Loucy (cell line): Measurements from ENCODE around the gene GLIPR1.

Experiments used
- H2AFZ ChIP-seq: fragments of 200-600 bp; sonication (generic); 2 replicates; pipeline ENCODE4 v1.6.0; 2016; ENCODE audit warnings: antibody characterized with exemption, mild to moderate bottlenecking, low read length, moderate library complexity
- H3F3A ChIP-seq: fragments of 200-600 bp; 2 replicates; pipeline ENCODE4 v1.6.0; 2016; ENCODE audit warnings: antibody characterized with exemption, low read depth, mild to moderate bottlenecking
- H3K27me3 ChIP-seq: fragments of 200-600 bp; sonication (generic); 2 replicates; pipeline ENCODE4 v1.6.1; 2014; ENCODE audit warnings: low read length, mild to moderate bottlenecking; ENCODE audit not compliant: insufficient read depth, poor library complexity, severe bottlenecking
- H3K36me3 ChIP-seq: fragments of 200-600 bp; sonication (generic); 2 replicates; pipeline ENCODE4 v1.6.1; 2016; ENCODE audit warnings: low read length; ENCODE audit not compliant: insufficient read depth
- H3K4me1 ChIP-seq: fragments of 200-600 bp; sonication (generic); 2 replicates; pipeline ENCODE4 v1.5.1; 2014; ENCODE audit warnings: low read length, mild to moderate bottlenecking; ENCODE audit not compliant: insufficient read depth, poor library complexity, severe bottlenecking
- H3K4me2 ChIP-seq: fragments of 200-600 bp; sonication (generic); 2 replicates; pipeline ENCODE4 v1.6.0; 2014; ENCODE audit warnings: antibody characterized with exemption, low read length, low read depth, mild to moderate bottlenecking; ENCODE audit not compliant: poor library complexity, severe bottlenecking
- H3K4me3 ChIP-seq: fragments of 200-600 bp; sonication (generic); 2 replicates; pipeline ENCODE4 v1.5.1; 2014; ENCODE audit warnings: low read length, mild to moderate bottlenecking, mixed read lengths; ENCODE audit not compliant: poor library complexity, severe bottlenecking
- H3K79me2 ChIP-seq: fragments of 200-600 bp; sonication (generic); 2 replicates; pipeline ENCODE4 v1.6.1; 2014; ENCODE audit warnings: low read length; ENCODE audit not compliant: insufficient read depth
- H3K9ac ChIP-seq: fragments of 200-600 bp; sonication (generic); 2 replicates; pipeline ENCODE4 v1.6.0; 2014; ENCODE audit warnings: mild to moderate bottlenecking, low read depth, low read length, moderate library complexity; ENCODE audit not compliant: poor library complexity, severe bottlenecking
- H3K9me2 ChIP-seq: fragments of 200-600 bp; sonication (generic); replicated peaks from 2 replicates; pipeline ENCODE4 v1.6.1; 2016; ENCODE audit warnings: low read depth, low read length, mixed read lengths
- H3K9me3 ChIP-seq: fragments of 200-600 bp; sonication (generic); 2 replicates; pipeline ENCODE4 v1.6.1; 2014; ENCODE audit warnings: mild to moderate bottlenecking, antibody characterized with exemption, low read length, low read depth; ENCODE audit not compliant: insufficient read depth
- H4K20me1 ChIP-seq: fragments of 200-600 bp; sonication (generic); 2 replicates; pipeline ENCODE4 v1.6.0; 2014; ENCODE audit warnings: antibody characterized with exemption, low read length, mild to moderate bottlenecking; ENCODE audit not compliant: insufficient read depth, poor library complexity, severe bottlenecking
- EZH2phosphoT487 ChIP-seq: fragments of 200-600 bp; IDR thresholded peaks from 2 replicates; pipeline ENCODE4 v1.6.1; 2018; ENCODE audit warnings: antibody characterized with exemption, mild to moderate bottlenecking, moderate library complexity, borderline replicate concordance
- TF ChIP-seq, protein P1 (sequence below): fragments of 200-600 bp; sonication (generic); conservative IDR thresholded peaks from 2 replicates; pipeline ENCODE4 v1.5.1; 2014; ENCODE audit warnings: mild to moderate bottlenecking, antibody characterized with exemption, low read length

The GLIPR1 gene

DNA sequence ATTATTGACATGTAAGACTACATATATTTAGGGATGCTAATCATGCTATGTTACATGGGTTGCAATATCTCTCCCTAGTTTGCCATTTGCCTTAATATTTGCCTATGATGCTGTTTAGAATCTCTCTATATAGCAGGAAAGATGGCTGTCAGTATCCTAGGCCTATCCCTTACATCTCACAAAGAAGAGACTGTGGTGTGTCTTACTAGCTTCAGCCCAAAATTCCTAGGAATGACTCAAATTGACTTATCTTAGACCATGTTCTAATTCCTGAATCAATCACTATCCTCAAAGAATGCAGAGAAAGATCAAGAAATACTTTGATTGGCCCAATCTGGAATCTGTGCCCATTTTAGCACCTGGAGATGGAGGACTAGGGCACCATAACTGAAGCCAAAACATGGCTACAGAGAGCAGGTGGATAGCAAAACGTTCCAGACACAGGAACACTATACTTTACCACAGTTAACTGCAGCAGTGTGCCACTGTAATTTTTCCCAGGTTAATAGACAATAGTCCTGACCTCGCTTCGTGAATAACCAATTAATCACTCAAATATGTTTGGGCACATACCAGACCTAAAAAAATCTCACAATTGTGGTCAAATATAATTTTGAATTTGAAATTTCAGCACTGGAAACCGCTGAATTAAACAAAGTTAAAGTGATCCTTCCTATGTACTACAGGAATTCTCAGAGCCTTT lies 32.7 kb upstream of the GLIPR1 start:
- no peak overlapping the region for H3K9ac ChIP-seq
- H3K9me3 ChIP-seq: no peaks in the 10 kb centered on the region
- TF ChIP-seq EZH2phosphoT487: no peak
- TF ChIP-seq, protein P1, sequence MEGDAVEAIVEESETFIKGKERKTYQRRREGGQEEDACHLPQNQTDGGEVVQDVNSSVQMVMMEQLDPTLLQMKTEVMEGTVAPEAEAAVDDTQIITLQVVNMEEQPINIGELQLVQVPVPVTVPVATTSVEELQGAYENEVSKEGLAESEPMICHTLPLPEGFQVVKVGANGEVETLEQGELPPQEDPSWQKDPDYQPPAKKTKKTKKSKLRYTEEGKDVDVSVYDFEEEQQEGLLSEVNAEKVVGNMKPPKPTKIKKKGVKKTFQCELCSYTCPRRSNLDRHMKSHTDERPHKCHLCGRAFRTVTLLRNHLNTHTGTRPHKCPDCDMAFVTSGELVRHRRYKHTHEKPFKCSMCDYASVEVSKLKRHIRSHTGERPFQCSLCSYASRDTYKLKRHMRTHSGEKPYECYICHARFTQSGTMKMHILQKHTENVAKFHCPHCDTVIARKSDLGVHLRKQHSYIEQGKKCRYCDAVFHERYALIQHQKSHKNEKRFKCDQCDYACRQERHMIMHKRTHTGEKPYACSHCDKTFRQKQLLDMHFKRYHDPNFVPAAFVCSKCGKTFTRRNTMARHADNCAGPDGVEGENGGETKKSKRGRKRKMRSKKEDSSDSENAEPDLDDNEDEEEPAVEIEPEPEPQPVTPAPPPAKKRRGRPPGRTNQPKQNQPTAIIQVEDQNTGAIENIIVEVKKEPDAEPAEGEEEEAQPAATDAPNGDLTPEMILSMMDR: no peak
- peaks cover 13% of the 10 kb centered on the region for H3K4me1 ChIP-seq
- H3K36me3 ChIP-seq: no peaks in the 10 kb centered on the region
- H3K27me3 ChIP-seq: no peaks in the 10 kb centered on the region
- H3F3A ChIP-seq: no peaks in the 10 kb centered on the region
- H2AFZ ChIP-seq: no peak overlapping the region
- no peaks in the 10 kb centered on the region for H3K9me2 ChIP-seq
- H3K79me2 ChIP-seq: no peaks in the 10 kb centered on the region
- H3K4me2 ChIP-seq: no peak overlapping the region
- H4K20me1 ChIP-seq: no peaks in the 10 kb centered on the region
- H3K4me3 ChIP-seq: no peak overlapping the region

DNA sequence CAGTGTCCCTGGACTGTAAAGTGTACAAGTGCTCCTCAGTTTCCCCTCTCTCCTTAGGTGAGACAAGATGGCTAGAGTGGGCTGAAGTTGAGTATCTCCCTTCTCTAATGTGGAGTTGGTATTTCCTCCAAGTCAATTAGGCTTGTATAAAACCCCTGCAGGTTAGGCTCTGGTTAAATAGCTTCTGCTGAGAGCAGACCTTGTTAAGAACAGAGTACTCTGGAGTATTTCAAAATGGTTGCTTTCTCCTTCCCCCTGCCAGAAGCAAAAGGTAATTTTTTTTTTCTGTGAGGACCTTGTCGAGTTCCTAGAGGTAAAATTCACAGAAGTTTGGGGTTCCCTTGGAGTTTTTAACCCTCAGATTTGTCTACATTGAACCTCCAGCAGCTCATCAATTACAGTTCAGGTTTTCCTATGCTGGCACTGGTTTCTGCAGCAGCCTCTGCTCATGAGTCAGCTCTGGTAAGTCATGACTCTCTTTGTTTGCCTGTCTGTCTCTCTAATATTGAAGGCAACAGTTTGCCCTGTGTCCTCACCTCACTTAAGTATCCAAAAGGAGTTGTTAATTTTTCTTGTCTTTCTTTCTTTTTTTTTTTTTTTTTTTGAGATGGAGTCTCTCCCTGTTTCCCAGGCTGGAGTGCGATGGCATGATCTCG lies 27.8 kb upstream of the GLIPR1 start:
- Histone ChIP-seq H3K9me2 (no peaks in the 10 kb centered on the region), H2AFZ (peak overlapping the region; percentile 72; the same call in 1 of the 2 replicates), H3K4me3 (no peak overlapping the region), H3F3A (peaks cover 5% of the 10 kb centered on the region; the same call in 1 of the 2 replicates), H3K4me2 (no peak overlapping the region), H3K79me2 (no peaks in the 10 kb centered on the region), H3K36me3 (no peaks in the 10 kb centered on the region), H3K4me1 (peaks cover 22% of the 10 kb centered on the region), H3K9me3 (no peaks in the 10 kb centered on the region), H4K20me1 (no peaks in the 10 kb centered on the region), H3K9ac (no peak overlapping the region), H3K27me3 (no peaks in the 10 kb centered on the region)
- TF ChIP-seq, protein P1: no peak
- TF ChIP-seq EZH2phosphoT487: no peak

GRCh38 chr12:75455839-75456238 lies 24.7 kb upstream of the GLIPR1 start:
- Histone ChIP-seq H4K20me1 (no peaks in the 10 kb centered on the region), H2AFZ (peak overlapping the region; percentile 16), H3K36me3 (no peaks in the 10 kb centered on the region), H3K4me1 (peaks cover 36% of the 10 kb centered on the region), H3F3A (peaks cover 5% of the 10 kb centered on the region; the same call in 1 of the 2 replicates), H3K27me3 (no peaks in the 10 kb centered on the region), H3K4me2 (peak overlapping the region; percentile 46), H3K9me2 (no peaks in the 10 kb centered on the region), H3K79me2 (no peaks in the 10 kb centered on the region), H3K9ac (no peak overlapping the region), H3K4me3 (peak overlapping the region; percentile 8), H3K9me3 (peaks cover 7% of the 10 kb centered on the region; the same call in 1 of the 2 replicates)
- TF ChIP-seq, protein P1: no peak
